ENCODE results near the gene UBB.

DNA sequence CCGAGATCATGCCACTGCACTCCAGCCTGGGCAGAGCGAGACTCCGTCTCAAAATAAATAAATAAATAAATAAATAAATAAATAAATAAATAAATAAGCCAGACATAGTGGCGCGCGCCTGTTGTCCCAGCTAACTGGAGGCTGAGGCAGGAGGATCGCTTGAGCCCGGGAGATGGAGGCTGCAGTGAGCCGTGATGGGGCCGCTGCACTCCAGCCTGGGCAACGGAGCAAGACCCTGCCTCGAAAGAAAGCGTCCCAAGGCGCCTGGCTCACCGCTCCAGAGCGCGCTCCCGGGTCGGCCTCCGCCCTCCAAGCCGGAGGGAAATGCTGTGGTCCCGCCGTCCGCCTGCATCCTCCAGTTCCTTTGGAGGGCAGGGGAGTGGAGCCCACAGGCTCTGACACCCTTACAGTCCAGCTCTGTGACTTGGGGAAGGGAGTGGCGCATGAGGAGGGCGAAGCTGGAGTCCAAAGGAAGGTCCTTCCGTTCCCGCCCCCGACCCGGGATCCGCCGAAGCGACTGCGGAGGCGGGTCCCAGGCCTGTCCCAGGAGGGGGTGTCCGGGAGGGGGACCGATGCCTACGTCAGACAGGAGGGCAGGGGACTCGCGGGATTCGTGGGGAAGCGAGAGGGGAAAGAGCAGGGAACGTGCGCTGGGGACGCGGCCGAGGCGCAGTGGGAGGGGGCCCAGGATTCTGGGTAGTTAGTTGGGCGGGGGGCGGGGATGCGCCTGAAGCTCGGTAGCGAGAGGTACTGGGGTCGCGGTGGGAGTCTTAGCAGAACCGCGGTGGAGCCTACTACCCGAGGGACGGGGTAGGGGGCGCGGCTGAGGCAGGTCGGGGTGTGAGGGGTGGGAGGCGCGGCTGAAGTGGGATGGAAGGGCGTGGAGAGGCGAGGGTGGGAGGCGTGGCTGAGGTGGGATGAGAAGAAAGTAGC, 26.1 kb downstream of the UBB start:
- TF ChIP-seq, protein P1, sequence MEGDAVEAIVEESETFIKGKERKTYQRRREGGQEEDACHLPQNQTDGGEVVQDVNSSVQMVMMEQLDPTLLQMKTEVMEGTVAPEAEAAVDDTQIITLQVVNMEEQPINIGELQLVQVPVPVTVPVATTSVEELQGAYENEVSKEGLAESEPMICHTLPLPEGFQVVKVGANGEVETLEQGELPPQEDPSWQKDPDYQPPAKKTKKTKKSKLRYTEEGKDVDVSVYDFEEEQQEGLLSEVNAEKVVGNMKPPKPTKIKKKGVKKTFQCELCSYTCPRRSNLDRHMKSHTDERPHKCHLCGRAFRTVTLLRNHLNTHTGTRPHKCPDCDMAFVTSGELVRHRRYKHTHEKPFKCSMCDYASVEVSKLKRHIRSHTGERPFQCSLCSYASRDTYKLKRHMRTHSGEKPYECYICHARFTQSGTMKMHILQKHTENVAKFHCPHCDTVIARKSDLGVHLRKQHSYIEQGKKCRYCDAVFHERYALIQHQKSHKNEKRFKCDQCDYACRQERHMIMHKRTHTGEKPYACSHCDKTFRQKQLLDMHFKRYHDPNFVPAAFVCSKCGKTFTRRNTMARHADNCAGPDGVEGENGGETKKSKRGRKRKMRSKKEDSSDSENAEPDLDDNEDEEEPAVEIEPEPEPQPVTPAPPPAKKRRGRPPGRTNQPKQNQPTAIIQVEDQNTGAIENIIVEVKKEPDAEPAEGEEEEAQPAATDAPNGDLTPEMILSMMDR (optimal IDR thresholded peaks at IDR 0.05 in 1 of 3, IDR thresholded peaks at IDR 0.05 in 1 of 3, conservative IDR thresholded peaks at IDR 0.05 in 1 of 3; ENCODE audit: extremely low read depth in 1 of 3, insufficient read depth in 2 of 3, low read length in 3 of 3) = peak in 1 of 3 experiments; percentile 10
- peak; percentile 58 for TF ChIP-seq EZH2 (IDR thresholded peaks at IDR 0.05; ENCODE audit: low read length)

Data from keratinocyte (primary cell).